NOMO-1 treated with dmso at 0.1 percent for 144 hours (cell line): ENCODE data around the gene ZFPM1.

ENCODE experiments used
- DNase-seq: peaks from one replicate; lab custom pipeline; 2025; ENCODE audit not compliant: unreplicated experiment; lab: John Stamatoyannopoulos, UW

The ZFPM1 gene

GRCh38 chr16:88433632-88434352 is 19.3 kb upstream of the ZFPM1 start:
- DNase-seq, result no peak

- no peak for DNase-seq
Measured at GRCh38 chr16:88434353-88434690, 18.8 kb upstream of the ZFPM1 start.

DNA sequence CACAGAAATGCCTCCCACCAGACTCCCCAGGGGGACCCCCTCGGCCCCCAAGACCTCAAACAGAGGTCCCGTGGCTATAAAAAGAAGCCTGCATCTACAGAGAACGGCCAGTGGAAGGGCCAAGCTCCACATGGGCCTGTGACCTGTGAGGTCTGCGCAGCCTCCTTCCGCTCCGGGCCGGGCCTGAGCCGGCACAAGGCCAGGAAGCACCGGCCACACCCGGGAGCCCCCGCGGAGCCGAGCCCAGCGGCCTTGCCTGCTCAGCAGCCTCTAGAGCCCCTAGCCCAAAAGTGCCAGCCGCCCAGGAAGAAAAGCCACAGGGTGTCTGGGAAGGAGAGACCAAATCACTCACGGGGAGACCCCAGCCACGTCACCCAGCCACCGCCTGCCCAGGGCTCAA is 18.3 kb upstream of the ZFPM1 start:
- no peak for DNase-seq

- no peak for DNase-seq
Measured at GRCh38 chr16:88435437-88436355, 17.4 kb upstream of the ZFPM1 start.

- DNase-seq, result no peak
Measured at GRCh38 chr16:88436796-88437195, 16.3 kb upstream of the ZFPM1 start.

DNA sequence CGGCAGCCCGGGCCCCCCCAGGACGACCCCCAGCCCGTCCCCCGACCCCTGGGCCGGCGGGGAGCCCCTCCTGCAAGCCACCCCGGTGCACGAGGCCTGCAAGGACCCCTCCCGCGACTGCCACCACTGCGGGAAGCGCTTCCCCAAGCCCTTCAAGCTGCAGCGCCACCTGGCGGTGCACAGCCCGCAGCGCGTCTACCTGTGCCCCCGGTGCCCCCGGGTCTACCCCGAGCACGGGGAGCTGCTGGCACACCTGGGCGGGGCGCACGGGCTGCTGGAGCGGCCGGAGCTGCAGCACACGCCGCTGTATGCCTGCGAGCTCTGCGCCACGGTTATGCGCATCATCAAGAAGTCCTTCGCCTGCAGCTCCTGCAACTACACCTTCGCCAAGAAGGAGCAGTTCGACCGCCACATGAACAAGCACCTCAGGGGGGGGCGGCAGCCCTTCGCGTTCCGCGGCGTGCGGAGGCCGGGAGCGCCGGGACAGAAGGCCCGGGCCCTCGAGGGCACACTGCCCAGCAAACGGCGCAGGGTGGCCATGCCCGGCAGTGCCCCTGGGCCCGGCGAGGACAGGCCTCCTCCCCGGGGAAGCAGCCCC is 15.6 kb upstream of the ZFPM1 start:
- no peak for DNase-seq

DNA sequence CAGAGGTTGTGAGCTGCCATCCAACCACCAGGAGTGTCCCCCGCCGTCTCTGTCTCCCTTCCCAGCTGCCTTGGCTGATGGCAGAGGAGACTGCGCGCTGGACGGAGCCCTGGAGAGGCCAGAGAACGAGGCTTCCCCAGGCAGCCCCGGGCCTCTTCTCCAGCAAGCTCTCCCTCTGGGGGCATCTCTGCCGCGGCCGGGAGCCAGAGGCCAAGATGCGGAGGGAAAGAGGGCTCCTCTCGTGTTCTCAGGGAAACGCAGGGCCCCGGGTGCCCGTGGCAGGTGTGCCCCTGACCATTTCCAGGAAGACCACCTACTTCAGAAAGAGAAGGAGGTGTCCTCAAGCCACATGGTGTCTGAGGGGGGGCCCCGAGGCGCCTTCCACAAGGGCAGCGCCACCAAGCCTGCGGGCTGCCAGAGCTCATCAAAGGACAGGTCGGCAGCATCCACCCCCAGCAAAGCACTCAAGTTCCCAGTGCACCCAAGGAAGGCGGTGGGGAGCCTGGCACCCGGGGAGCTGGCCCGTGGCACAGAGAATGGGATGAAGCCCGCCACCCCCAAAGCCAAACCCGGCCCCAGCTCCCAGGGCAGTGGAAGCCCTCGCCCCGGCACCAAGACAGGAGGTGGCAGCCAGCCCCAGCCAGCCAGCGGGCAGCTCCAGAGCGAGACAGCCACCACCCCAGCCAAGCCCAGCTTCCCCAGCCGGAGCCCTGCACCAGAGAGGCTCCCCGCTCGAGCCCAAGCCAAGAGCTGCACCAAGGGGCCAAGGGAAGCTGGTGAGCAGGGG is 14.8 kb upstream of the ZFPM1 start:
- no peak for DNase-seq

GRCh38 chr16:88439016-88439415 is 14.1 kb upstream of the ZFPM1 start:
- no peak for DNase-seq

- DNase-seq, result no peak
Measured at GRCh38 chr16:88439706-88440105, 13.4 kb upstream of the ZFPM1 start.

GRCh38 chr16:88440111-88440510 is 13.0 kb upstream of the ZFPM1 start:
- no peak for DNase-seq

- DNase-seq, result no peak
Measured at GRCh38 chr16:88440686-88441405, 12.2 kb upstream of the ZFPM1 start.

DNA sequence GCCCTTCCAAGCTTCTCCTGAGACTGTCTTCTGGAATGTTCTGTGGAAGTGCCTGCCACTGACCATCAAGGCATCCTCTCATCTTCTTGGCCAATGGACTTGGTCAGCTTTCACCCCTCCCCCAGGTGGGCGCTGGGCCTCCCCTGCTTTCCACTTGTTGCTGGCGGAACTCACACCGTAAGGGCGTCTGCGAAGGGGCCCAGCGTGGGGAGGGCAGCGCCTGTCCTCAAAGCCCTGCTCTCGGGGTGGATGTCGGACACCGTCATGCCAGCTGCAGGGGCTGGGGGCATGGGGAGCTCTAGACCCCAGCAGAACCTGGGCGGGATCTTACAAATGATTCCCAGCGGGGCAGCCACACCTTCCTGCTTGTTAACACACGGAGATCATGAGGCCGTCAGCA is 11.6 kb upstream of the ZFPM1 start:
- no peak for DNase-seq

- no peak for DNase-seq
Measured at GRCh38 chr16:88442383-88442726, 10.7 kb upstream of the ZFPM1 start.

DNA sequence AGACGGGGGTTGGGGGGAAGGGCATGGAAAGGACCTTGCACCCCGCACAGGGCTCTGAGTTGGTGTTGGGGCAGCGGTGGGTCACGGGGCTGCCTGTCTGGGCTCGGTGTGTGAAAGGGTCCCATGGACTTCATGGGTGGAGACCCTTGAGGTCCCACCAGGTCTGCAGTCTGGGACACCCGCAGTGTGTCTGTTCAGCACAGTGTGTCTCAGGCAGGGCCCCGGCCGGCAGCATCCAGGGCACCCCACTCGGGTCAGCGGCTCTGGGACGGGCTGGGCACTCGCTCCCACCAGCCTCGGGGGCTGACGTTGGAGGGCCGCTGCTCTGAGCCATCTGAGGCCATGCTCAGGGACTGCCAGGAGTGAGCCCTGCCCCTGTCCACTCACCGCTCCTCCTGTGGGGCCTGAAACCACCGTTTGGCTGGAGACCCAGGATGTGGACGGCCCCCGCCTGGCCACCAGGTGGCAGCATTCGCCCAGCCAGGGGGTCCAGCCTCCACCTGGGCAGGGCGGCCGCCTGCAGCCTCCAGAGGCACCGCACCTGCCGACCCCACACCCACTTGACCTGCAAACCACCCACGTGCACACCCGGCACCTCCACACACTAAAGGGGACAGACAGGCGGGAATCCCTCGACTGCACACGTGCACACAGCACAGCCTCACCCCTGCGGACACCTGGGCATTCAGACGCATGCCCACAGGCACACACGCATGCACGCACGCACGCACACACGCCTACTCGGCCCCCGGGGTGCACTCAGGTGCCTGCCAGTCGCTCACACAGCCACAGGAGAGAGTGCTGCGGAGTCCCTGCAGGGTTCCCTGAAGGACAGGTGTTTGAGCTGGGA is 10.1 kb upstream of the ZFPM1 start:
- no peak for DNase-seq

- no peak for DNase-seq
Measured at GRCh38 chr16:88444826-88445582, 8.1 kb upstream of the ZFPM1 start.

DNA sequence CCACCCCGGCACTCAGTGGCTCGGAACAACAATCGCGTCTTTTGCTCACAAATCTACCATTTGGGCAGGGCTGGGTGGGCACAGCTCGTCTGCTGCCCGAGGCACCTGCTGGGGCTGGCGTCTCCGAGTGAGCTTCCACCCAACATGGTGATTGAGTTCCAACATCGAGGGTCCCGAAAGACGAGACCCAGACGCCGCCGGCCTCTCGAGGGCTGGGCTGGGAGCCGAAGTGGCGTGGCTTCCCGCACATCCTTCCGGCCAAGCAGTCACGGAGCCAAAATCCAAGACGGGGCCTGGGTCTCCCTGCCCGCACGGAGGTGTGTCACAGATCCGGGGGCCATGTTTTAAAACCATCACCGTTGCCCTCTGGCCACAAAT is 7.5 kb upstream of the ZFPM1 start:
- no peak for DNase-seq

DNA sequence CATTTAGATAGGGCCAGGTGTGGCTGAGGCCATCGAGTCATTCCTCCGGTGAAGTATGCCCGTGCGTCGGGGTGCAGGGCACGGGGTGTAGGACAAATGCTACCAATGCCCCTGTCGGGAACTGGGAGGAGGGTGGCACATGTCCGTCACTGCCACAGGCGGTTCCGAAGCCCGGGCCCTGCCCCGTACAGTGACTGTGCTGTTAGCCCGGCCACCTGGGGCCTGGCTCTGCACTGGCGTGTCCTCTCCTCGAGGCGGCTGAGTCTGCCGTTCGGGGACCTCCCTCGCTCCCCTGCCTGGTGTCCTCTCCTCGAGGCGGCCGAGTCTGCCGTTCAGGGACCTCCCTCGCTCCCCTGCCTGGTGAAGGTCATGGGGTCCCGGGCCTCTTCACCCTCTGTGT is 7.0 kb upstream of the ZFPM1 start:
- no peak for DNase-seq

GRCh38 chr16:88446736-88447135 is 6.3 kb upstream of the ZFPM1 start:
- DNase-seq, result no peak

GRCh38 chr16:88447881-88448280 is 5.2 kb upstream of the ZFPM1 start:
- no peak for DNase-seq
